Stimulated activated CD8-positive, alpha-beta memory T cell treated with anti-CD3 and anti-CD28 coated beads, Interleukin-12 subunit alpha, Interleukin-12 subunit beta, amount 100 ng/mL, for 24 hours (primary cell): ENCODE results near the gene LRRC27.
"Not testable (repeated sequence)": the region's sequence is repeated elsewhere in the genome, so short reads cannot be mapped to it uniquely, and the experiment has no call there.

Source experiments
- DNase-seq: peaks from one replicate; pipeline ENCODE4 v3.0.0-alpha.2; 2020; ENCODE audit errors: extremely low read depth

LRRC27 gene

GRCh38 chr10:132314881-132315280 lies 17.1 kb upstream of the LRRC27 start:
- DNase-seq: not testable (repeated sequence)

DNA sequence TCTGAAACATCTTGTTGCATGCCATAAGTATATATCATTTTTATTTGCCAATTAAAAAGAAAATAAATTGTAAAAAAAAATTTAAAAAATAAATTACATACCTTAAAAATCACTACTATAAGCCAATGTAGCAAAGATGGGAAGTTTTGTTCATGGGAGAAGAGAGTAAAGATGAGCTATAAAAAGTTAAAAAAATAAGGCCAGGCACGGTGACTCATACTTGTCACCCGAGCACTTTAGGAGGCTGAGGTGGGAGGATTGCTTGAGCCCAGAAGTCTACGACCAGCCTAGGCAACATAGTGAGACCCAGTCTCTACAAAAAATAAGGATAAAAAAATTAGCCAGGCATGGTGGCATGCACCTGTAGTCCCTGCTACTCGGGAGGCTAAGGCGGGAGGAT lies 15.9 kb upstream of the LRRC27 start:
- no peak for DNase-seq

- not testable (repeated sequence) for DNase-seq
Measured at GRCh38 chr10:132317477-132317876, 14.5 kb upstream of the LRRC27 start.

- no peak for DNase-seq
Measured at GRCh38 chr10:132319853-132320653, 11.9 kb upstream of the LRRC27 start.

DNA sequence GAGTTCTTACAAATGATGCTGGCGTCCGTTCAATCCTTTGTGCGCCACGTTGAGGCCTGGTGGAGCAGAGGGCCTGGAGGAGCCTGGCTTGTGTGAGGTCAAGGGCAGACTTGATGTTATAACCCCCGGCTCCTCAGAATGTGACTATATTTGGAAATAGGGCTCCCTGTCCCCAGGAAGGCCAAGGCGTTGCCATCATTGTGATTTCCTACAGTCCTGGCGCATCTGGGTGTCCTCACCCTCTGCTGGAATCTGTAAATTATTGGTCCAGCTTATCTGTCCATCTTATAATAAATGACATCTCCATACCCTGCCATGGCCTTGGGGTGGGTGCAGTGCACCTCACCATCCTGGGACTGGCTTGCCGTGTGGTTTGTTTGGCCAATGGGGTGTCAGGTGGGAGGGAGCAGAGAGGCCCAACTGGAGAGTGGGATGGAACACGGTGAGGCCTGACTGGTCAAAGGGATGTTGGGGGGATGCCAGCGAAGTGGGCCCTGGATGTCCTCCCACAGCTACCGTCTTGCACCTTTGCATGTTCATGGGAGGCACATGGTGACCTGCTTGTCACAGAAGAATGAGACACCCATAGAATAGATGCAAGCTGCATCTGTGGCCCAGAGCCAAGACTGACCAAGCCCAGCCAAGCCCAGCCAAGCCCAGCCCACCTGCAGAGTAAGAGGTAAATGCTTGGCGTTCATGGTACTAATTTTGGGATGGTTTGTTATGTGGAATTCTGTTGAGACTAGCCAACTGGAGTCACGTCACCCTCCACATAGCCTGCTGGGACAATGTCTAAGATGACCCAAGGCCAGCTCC lies 11.1 kb upstream of the LRRC27 start:
- DNase-seq: no peak

- DNase-seq: no peak
Measured at GRCh38 chr10:132321726-132322125, 10.3 kb upstream of the LRRC27 start.

DNA sequence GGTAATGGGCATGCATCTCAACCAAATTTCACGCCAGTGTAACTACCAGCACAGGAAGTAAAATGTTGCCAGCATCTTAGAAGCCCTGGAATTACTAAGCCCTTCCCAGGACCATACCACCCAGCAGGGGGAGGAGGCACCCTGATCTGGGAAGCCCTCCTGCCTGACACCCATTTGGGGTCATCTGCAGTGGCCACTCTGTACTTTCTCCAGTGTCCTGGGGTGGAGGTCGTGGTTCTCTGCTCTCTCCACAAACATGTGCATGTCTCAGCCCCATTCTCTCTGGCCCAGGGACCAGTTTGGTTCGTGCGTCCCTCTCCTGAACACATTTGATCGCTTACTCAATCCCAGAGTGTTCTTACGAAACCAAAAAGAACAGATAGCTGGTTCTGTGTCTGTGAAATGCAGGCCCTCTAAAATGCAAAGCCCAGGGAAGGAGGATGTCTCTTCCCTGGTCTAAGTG lies 9.4 kb upstream of the LRRC27 start:
- no peak for DNase-seq

DNA sequence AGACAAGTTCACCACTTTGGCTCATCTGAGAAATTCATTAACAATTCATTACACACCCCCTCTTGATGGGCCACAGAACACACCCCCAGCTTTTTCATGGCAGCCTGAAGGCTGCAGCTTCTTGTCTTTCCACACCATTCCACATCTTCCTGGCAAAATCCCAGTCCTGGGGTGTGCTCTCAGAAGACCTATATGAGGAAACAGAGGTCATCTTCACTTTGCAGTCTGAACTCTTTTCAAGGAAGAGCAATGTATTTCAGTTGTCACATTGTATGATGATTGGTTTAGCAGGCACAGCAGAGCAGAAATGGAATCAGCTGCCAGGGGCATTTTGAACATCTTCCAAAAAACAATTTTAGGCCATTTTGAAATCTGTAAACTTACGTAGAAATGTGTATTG lies 7.8 kb upstream of the LRRC27 start:
- no peak for DNase-seq

DNA sequence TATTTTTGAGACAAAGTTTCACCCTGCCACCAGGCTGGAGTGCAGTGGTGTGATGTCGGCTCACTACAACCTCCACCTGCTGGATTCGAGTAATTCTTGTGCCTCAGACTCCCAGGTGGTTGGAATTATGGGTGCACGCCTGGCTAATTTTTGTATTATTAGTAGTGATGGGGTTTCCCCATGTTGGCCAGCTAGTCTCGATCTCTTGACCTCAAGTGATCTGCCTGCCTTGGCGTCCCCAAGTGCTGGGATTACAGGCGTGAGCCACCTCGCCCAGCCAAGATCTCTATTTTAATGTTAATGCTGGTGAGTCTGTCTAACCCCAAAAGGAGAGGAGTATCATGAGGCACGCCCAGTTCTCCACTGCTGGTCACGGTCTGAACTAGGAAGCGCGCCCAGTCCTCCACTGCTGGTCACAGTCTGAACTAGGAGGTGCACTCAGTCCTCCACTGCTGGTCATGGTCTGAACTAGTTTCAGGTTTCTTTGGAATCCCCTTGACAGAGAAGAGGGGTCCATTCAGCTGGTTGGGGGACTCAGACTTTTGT lies 5.6 kb upstream of the LRRC27 start:
- no peak for DNase-seq

- DNase-seq: no peak
Measured at GRCh38 chr10:132326925-132327324, 5.1 kb upstream of the LRRC27 start.

- no peak for DNase-seq
Measured at GRCh38 chr10:132328106-132328505, 3.9 kb upstream of the LRRC27 start.

- no peak for DNase-seq
Measured at GRCh38 chr10:132328738-132329137, 3.3 kb upstream of the LRRC27 start.

DNA sequence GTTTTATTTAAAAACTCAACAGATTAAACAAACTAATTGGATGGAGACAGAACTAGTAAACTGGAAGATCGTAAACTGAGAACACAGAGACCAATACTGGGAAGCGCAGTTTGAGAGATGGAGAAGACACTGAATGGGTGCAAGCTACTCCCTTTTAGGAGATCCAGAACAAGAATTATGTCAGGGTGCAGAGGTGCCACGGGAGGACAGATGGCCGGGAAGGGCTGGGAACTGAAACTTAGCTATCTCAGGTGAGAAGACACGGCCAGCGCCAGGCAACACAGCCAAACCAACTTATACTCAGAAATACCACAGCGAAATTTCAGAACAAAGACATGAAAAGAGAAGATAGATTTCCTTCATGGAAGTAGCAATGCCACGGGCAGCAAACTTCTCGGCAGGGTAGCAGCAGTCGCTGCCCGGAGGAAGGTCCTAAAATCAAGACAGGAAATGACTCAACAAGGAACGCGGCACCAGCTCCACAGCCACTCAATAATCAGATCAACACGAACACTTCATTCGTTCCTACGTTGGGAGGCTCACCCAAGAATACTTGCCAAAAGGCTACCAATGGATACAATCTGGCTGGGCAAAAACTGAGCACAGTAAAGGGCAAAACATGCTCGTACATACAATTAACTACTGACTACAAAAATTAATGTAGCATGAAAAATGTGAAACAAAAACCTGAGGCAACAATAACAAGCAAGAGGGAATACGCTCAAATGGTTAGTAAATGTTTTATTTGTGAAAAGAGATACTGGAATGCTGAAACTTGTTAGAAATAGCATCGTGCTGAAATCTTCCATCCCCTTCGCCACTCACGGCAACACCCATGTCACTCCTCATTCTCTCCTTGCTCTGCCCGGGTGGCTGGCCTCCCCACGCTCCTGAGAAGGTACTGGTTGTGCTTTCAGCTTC lies 2.2 kb upstream of the LRRC27 start:
- no peak for DNase-seq

DNA sequence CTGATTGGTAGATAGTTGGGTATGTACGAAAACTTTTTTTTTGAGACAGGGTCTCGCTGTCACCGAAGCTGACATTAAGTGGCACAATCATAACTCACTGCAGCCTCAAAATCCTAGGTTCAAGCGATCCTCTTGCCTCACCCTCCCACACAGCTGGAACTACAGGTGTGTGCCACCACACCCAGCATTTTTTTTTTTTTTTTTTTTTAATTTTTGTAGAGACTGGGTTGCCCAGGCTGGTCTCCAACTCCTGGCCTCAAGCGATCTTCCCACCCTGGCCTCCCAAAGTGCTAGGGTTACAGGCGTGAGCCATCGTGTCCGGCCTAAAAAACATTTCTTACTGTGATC lies 1.5 kb upstream of the LRRC27 start:
- DNase-seq: no peak

DNA sequence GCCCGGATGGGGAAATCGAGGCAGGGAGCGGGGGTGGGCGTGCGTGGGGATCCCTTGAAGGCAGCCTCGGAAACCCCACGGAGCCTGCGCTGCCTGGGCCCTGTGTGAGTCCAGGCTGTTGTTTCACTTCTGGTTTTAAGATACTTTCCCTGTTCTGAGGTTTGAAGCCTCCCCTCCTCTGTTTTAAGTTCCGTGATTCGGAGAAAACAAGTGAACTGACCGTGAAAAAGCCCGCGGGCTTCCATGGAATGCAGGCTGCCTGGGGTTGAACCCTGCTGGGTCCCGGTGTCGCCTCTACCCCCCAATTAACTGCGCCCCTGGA lies 401 bp downstream of the LRRC27 start:
- DNase-seq: no peak

DNA sequence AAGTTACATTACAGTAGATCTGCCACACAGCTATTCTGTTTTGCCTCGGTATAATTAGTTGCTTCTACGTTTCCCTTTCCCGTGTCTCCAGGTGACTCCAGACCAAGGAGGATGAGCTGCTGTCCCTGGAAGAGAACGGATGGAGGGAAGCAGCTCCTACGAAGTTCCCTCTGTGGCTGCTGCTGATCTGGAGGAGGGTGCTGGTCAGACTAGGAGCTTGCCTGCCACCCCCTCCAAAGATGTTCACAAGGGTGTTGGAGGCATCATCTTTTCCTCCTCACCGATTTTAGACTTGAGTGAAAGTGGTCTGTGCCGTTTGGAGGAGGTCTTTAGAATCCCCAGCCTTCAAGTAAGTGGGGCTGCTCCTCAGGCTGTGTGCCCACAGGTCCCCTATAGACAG lies 1.4 kb downstream of the LRRC27 start:
- DNase-seq: no peak

- DNase-seq: no peak
Measured at GRCh38 chr10:132334631-132335188, 2.7 kb downstream of the LRRC27 start.

GRCh38 chr10:132335189-132336063 lies 3.4 kb downstream of the LRRC27 start:
- no peak for DNase-seq

GRCh38 chr10:132336064-132336746 lies 4.2 kb downstream of the LRRC27 start:
- DNase-seq: no peak

DNA sequence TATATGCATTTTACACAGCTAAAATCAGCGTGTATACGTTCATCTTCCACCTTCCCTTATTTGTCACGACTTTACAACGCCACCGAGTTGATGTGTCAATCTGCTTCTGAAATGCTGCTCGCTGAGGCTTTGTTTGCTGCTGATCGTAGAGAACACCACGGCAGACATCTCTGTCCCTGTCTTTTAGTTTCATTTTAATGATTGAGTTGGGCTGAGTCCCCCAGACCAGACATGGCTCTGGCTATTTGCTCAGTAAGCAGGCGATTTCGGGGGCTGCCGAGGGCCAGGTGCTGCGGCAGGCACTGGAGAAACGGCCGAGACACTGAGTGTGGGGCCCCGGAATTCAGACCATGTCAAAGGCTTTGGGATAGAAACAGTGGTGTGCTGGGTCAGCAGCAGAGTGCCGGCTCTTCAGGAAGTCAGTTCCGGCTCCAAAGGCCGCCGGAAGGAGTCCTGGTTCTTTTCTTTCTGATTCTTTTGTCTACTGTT lies 5.0 kb downstream of the LRRC27 start:
- no peak for DNase-seq
